Vagina (tissue), 2 donors: ENCODE measurements around the gene SLC46A3.

Experiments used
- CTCF ChIP-seq, 3 experiments: fragments of 450-650 bp in 2 of 3; fragments of 200-600 bp in 1 of 3; sonication (generic) in 1 of 3; IDR thresholded peaks; one replicate each; pipeline ENCODE4 v1.5.1; 2017 to 2019; ENCODE audit warnings: antibody characterized with exemption in 3 of 3, mild to moderate bottlenecking in 2 of 3, moderate library complexity in 2 of 3
- POLR2AphosphoS5 ChIP-seq, 2 donors: sonication (generic); formaldehyde crosslinking; IDR thresholded peaks; one replicate each; pipeline ENCODE4 v1.9.0; 2017; ENCODE audit warnings: antibody characterized with exemption in 2 of 2, mild to moderate bottlenecking in 2 of 2, low read depth in 1 of 2; ENCODE audit not compliant: insufficient read depth in 1 of 2

GRCh38 chr13:28685114-28685513 lies 33.7 kb downstream of the SLC46A3 start:
- TF ChIP-seq CTCF (IDR thresholded peaks at IDR 0.05) (no peak), POLR2AphosphoS5 (IDR thresholded peaks at IDR 0.05; ENCODE audit: insufficient read depth in 1 of 2, low read depth in 1 of 2) (no peak)
